ENCODE measurements around the gene PRH1. TPM values are rescaled to one million over a fixed set of nuclear protein-coding genes. Genes with fewer than 3 reads are reported as not detected.

Gene PRH1
- total and polyA plus RNA-seq, 4 donors = 1.3 to 29.6 (median 16.1) TPM

DNA sequence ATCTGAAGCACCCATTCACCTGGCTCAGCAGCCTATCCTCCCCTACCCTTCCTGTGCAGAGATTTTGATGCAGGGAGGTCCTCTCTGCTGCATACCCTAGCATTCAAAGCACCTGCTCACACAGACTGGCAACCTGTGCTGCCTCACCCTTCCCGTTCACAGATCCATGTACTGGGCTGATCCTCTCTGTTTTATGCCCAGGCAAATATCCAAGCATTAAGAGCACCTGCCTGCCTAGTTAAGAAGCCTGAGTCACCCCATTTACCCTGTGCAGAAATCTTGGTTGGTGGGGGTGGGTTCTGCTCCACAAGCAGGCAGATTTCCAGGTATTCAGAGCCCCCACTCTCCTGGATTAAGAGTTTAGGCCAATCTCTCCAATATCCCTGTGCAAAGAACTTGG lies 16.9 kb upstream of the PRH1 start:
- Histone ChIP-seq H3K36me3 (ENCODE audit: control insufficient read depth in 4 of 4, insufficient read depth in 3 of 4, low read depth in 1 of 4, low read length in 3 of 4) (no peaks in the 10 kb centered on the region), H3K27ac (ENCODE audit: low read depth in 1 of 2, low read length in 2 of 2) (no peak overlapping the region), H3K4me3 (ENCODE audit: low read depth in 1 of 3, low read length in 3 of 3) (no peak overlapping the region), H3K9me3 (ENCODE audit: control insufficient read depth in 4 of 4, low read length in 3 of 4) (peaks cover 0 to 13% (median 2%) of the 10 kb centered on the region in 4 donors), H3K4me1 (ENCODE audit: control insufficient read depth in 4 of 4, insufficient read depth in 4 of 4, low read length in 3 of 4) (no peaks in the 10 kb centered on the region), H3K27me3 (ENCODE audit: control insufficient read depth in 4 of 4, insufficient read depth in 4 of 4, low read length in 3 of 4) (no peaks in the 10 kb centered on the region), H3K9ac (ENCODE audit: low read depth in 1 of 2, low read length in 2 of 2) (no peak overlapping the region)
- 96% methylated on average over 1 of the region's 1 CpG for WGBS
- TF ChIP-seq EGR1 (IDR thresholded peaks at IDR 0.05; ENCODE audit: low read depth in 2 of 2) (no peak), FOXA2 (IDR thresholded peaks at IDR 0.05) (no peak), GABPA (IDR thresholded peaks at IDR 0.05 in 1 of 2, conservative IDR thresholded peaks at IDR 0.05 in 1 of 2) (no peak), HNF4A (conservative IDR thresholded peaks at IDR 0.05) (no peak), TAF1 (conservative IDR thresholded peaks at IDR 0.05) (no peak), JUND (IDR thresholded peaks at IDR 0.05) (no peak), FOXA1 (IDR thresholded peaks at IDR 0.05) (no peak), YY1 (IDR thresholded peaks at IDR 0.05) (no peak), RAD21 (IDR thresholded peaks at IDR 0.05) (no peak), NR2F2 (IDR thresholded peaks at IDR 0.05) (no peak), RXRA (IDR thresholded peaks at IDR 0.05) (no peak), SP1 (IDR thresholded peaks at IDR 0.05) (no peak), HNF4G (IDR thresholded peaks at IDR 0.05) (no peak)
- TF ChIP-seq, protein P1, sequence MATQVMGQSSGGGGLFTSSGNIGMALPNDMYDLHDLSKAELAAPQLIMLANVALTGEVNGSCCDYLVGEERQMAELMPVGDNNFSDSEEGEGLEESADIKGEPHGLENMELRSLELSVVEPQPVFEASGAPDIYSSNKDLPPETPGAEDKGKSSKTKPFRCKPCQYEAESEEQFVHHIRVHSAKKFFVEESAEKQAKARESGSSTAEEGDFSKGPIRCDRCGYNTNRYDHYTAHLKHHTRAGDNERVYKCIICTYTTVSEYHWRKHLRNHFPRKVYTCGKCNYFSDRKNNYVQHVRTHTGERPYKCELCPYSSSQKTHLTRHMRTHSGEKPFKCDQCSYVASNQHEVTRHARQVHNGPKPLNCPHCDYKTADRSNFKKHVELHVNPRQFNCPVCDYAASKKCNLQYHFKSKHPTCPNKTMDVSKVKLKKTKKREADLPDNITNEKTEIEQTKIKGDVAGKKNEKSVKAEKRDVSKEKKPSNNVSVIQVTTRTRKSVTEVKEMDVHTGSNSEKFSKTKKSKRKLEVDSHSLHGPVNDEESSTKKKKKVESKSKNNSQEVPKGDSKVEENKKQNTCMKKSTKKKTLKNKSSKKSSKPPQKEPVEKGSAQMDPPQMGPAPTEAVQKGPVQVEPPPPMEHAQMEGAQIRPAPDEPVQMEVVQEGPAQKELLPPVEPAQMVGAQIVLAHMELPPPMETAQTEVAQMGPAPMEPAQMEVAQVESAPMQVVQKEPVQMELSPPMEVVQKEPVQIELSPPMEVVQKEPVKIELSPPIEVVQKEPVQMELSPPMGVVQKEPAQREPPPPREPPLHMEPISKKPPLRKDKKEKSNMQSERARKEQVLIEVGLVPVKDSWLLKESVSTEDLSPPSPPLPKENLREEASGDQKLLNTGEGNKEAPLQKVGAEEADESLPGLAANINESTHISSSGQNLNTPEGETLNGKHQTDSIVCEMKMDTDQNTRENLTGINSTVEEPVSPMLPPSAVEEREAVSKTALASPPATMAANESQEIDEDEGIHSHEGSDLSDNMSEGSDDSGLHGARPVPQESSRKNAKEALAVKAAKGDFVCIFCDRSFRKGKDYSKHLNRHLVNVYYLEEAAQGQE (IDR thresholded peaks at IDR 0.05) = no peak
- TF ChIP-seq, protein P2, sequence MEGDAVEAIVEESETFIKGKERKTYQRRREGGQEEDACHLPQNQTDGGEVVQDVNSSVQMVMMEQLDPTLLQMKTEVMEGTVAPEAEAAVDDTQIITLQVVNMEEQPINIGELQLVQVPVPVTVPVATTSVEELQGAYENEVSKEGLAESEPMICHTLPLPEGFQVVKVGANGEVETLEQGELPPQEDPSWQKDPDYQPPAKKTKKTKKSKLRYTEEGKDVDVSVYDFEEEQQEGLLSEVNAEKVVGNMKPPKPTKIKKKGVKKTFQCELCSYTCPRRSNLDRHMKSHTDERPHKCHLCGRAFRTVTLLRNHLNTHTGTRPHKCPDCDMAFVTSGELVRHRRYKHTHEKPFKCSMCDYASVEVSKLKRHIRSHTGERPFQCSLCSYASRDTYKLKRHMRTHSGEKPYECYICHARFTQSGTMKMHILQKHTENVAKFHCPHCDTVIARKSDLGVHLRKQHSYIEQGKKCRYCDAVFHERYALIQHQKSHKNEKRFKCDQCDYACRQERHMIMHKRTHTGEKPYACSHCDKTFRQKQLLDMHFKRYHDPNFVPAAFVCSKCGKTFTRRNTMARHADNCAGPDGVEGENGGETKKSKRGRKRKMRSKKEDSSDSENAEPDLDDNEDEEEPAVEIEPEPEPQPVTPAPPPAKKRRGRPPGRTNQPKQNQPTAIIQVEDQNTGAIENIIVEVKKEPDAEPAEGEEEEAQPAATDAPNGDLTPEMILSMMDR (IDR thresholded peaks at IDR 0.05; ENCODE audit: low read depth, low read length, missing input control) = no peak
- TF ChIP-seq, protein P3, sequence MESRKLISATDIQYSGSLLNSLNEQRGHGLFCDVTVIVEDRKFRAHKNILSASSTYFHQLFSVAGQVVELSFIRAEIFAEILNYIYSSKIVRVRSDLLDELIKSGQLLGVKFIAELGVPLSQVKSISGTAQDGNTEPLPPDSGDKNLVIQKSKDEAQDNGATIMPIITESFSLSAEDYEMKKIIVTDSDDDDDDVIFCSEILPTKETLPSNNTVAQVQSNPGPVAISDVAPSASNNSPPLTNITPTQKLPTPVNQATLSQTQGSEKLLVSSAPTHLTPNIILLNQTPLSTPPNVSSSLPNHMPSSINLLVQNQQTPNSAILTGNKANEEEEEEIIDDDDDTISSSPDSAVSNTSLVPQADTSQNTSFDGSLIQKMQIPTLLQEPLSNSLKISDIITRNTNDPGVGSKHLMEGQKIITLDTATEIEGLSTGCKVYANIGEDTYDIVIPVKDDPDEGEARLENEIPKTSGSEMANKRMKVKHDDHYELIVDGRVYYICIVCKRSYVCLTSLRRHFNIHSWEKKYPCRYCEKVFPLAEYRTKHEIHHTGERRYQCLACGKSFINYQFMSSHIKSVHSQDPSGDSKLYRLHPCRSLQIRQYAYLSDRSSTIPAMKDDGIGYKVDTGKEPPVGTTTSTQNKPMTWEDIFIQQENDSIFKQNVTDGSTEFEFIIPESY (IDR thresholded peaks at IDR 0.05) = no peak
- TF ChIP-seq, protein P4, sequence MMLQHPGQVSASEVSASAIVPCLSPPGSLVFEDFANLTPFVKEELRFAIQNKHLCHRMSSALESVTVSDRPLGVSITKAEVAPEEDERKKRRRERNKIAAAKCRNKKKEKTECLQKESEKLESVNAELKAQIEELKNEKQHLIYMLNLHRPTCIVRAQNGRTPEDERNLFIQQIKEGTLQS (IDR thresholded peaks at IDR 0.05) = no peak
- TF ChIP-seq, protein P5, sequence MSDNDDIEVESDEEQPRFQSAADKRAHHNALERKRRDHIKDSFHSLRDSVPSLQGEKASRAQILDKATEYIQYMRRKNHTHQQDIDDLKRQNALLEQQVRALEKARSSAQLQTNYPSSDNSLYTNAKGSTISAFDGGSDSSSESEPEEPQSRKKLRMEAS (IDR thresholded peaks at IDR 0.05) = no peak
- no peak for DNase-seq (ENCODE audit: low spot score)

Data from liver (tissue), 9 donors.